ENCODE measurements around the gene NRL. TPM values are rescaled to one million over a fixed set of nuclear protein-coding genes. Genes with fewer than 3 reads are reported as not detected.

The NRL gene
- polyA plus RNA-seq, 2 of the 4 experiments (the other 2 are of a cell fraction) = 0.93 to 0.97 TPM

DNA sequence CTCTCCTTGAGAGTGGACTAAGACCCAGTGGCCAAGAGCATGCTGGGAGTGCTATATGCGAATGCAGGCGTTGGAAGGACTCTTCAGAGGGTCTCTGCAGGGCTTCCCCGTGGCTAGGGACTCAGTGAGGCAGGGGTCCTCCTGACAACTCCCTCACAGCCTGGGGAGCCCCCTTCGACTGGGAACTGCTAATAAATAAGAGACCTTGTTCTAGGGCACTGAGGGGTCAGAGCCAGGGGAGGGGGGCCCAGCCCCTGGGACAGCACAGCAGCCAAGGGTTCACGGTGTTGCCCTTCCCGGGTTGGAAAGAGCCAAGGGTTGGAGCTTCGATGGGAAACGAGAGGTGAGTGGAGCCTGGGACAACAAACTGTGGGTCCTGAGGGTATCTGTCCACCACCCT lies 49.3 kb downstream of the NRL start:
- DNase-seq (ENCODE audit: low read depth in 1 of 2, low spot score in 1 of 2) (no peak), ATAC-seq (no peak), FAIRE-seq (no peak)
- Histone ChIP-seq H3K9me3 (no peaks in the 10 kb centered on the region), H3K4me1 (no peaks in the 10 kb centered on the region), H3K4me3 (no peak overlapping the region), H3K27ac (no peak overlapping the region), H3K4me2 (no peak overlapping the region)
- POLR2A ChIA-PET = no interaction called here
- no peak for TF ChIP-seq NPAS2 (CRISPR knock-in tag; IDR thresholded peaks at IDR 0.05; ENCODE audit: borderline replicate concordance)
- no peak for TF ChIP-seq KDM1A (IDR thresholded peaks at IDR 0.05; ENCODE audit: low read depth)
- no peak for TF ChIP-seq MAZ (IDR thresholded peaks at IDR 0.05; ENCODE audit: borderline replicate concordance, low read depth, low read length)
- no peak for TF ChIP-seq SMC3 (IDR thresholded peaks at IDR 0.05)
- TF ChIP-seq TP53 (CRISPR knock-in tag; IDR thresholded peaks at IDR 0.05) = no peak
- TF ChIP-seq NR3C1 (IDR thresholded peaks at IDR 0.05) = no peak
- TF ChIP-seq MYC (IDR thresholded peaks at IDR 0.05; ENCODE audit: borderline replicate concordance, low read length) = no peak
- no peak for TF ChIP-seq CHD2 (IDR thresholded peaks at IDR 0.05; ENCODE audit: low read length, partially characterized antibody)
- TF ChIP-seq FOSL2 (IDR thresholded peaks at IDR 0.05) = no peak
- no peak for TF ChIP-seq FOSL2 (CRISPR knock-in tag; IDR thresholded peaks at IDR 0.05)
- TF ChIP-seq KDM5A (IDR thresholded peaks at IDR 0.05) = no peak
- no peak for TF ChIP-seq HEYL (CRISPR knock-in tag; IDR thresholded peaks at IDR 0.05)
- TF ChIP-seq RCOR1 (IDR thresholded peaks at IDR 0.05; ENCODE audit: low read depth, low read length) = no peak
- TF ChIP-seq, protein P1, sequence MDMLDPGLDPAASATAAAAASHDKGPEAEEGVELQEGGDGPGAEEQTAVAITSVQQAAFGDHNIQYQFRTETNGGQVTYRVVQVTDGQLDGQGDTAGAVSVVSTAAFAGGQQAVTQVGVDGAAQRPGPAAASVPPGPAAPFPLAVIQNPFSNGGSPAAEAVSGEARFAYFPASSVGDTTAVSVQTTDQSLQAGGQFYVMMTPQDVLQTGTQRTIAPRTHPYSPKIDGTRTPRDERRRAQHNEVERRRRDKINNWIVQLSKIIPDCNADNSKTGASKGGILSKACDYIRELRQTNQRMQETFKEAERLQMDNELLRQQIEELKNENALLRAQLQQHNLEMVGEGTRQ (IDR thresholded peaks at IDR 0.05) = no peak
- TF ChIP-seq, protein P2, sequence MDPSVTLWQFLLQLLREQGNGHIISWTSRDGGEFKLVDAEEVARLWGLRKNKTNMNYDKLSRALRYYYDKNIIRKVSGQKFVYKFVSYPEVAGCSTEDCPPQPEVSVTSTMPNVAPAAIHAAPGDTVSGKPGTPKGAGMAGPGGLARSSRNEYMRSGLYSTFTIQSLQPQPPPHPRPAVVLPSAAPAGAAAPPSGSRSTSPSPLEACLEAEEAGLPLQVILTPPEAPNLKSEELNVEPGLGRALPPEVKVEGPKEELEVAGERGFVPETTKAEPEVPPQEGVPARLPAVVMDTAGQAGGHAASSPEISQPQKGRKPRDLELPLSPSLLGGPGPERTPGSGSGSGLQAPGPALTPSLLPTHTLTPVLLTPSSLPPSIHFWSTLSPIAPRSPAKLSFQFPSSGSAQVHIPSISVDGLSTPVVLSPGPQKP (IDR thresholded peaks at IDR 0.05; ENCODE audit: low read depth, low read length) = no peak
- TF ChIP-seq RFX5 (IDR thresholded peaks at IDR 0.05) = no peak
- no peak for TF ChIP-seq CBX2 (IDR thresholded peaks at IDR 0.05; ENCODE audit: borderline replicate concordance, low read depth)
- TF ChIP-seq, protein P3, sequence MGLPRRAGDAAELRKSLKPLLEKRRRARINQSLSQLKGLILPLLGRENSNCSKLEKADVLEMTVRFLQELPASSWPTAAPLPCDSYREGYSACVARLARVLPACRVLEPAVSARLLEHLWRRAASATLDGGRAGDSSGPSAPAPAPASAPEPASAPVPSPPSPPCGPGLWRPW (IDR thresholded peaks at IDR 0.05) = no peak
- TF ChIP-seq, protein P4, sequence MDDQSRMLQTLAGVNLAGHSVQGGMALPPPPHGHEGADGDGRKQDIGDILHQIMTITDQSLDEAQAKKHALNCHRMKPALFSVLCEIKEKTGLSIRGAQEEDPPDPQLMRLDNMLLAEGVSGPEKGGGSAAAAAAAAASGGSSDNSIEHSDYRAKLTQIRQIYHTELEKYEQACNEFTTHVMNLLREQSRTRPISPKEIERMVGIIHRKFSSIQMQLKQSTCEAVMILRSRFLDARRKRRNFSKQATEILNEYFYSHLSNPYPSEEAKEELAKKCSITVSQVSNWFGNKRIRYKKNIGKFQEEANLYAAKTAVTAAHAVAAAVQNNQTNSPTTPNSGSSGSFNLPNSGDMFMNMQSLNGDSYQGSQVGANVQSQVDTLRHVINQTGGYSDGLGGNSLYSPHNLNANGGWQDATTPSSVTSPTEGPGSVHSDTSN (IDR thresholded peaks at IDR 0.05) = no peak
- 26% methylated on average over 8 of the region's 8 CpGs for WGBS (ENCODE audit: missing lambda C conversion rate)
- CTCF ChIA-PET = interaction anchor here (1.0 to 15.8 kb wide), 4 partner anchors 28 to 135 kb away, joined by 3 to 405 read pairs (median 124); partner anchors contain the start of gene PCK2

DNA sequence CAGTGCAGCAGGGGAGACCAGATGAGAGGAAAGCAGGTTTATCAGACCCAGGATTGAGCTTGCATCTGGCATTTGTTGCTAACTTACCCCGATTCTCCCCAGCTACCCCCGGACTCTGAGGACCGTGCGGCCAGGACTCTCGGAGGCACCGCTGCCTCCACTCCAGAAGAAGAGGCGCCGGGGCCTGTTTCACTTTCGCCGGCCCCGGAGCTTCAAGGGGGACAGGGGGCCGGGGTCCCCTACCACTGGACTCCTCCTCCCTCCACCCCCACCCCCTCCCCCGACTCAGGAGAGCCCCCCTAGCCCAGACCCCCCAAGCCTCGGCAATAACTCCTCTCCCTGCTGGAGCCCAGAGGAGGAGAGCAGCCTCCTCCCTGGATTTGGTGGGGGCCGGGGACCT lies 49.9 kb downstream of the NRL start:
- no peak overlapping the region for H3K4me3 ChIP-seq
- H3K27ac ChIP-seq = no peak overlapping the region
- H3K9me3 ChIP-seq = no peaks in the 10 kb centered on the region
- 74% methylated on average over 8 of the region's 15 CpGs for WGBS (ENCODE audit: missing lambda C conversion rate)
- ATAC-seq = no peak
- DNase-seq (ENCODE audit: low read depth in 1 of 2, low spot score in 1 of 2) = no peak
- ChIA-PET CTCF (interaction anchor here (1.0 to 15.8 kb wide), 4 partner anchors 29 to 134 kb away, joined by 3 to 405 read pairs (median 124); partner anchors contain the start of gene PCK2), POLR2A (no interaction called here)
- H3K4me1 ChIP-seq = no peaks in the 10 kb centered on the region
- FAIRE-seq = no peak
- no peak overlapping the region for H3K4me2 ChIP-seq
- TF ChIP-seq MAFK (IDR thresholded peaks at IDR 0.05; ENCODE audit: partially characterized antibody) (no peak), EHF (CRISPR knock-in tag; IDR thresholded peaks at IDR 0.05) (no peak), RARB (CRISPR knock-in tag; IDR thresholded peaks at IDR 0.05) (no peak), POLR2AphosphoS2 (conservative IDR thresholded peaks at IDR 0.05; ENCODE audit: low read length) (no peak), HEYL (CRISPR knock-in tag; IDR thresholded peaks at IDR 0.05) (no peak), GATA3 (IDR thresholded peaks at IDR 0.05; ENCODE audit: borderline replicate concordance) (no peak), NFE2L2 (conservative IDR thresholded peaks at IDR 0.05; ENCODE audit: low read length) (no peak), CHD4 (IDR thresholded peaks at IDR 0.05; ENCODE audit: borderline replicate concordance) (no peak), HOXB5 (CRISPR knock-in tag; IDR thresholded peaks at IDR 0.05) (no peak)
- TF ChIP-seq, protein P3 (IDR thresholded peaks at IDR 0.05) = no peak
- TF ChIP-seq, protein P5, sequence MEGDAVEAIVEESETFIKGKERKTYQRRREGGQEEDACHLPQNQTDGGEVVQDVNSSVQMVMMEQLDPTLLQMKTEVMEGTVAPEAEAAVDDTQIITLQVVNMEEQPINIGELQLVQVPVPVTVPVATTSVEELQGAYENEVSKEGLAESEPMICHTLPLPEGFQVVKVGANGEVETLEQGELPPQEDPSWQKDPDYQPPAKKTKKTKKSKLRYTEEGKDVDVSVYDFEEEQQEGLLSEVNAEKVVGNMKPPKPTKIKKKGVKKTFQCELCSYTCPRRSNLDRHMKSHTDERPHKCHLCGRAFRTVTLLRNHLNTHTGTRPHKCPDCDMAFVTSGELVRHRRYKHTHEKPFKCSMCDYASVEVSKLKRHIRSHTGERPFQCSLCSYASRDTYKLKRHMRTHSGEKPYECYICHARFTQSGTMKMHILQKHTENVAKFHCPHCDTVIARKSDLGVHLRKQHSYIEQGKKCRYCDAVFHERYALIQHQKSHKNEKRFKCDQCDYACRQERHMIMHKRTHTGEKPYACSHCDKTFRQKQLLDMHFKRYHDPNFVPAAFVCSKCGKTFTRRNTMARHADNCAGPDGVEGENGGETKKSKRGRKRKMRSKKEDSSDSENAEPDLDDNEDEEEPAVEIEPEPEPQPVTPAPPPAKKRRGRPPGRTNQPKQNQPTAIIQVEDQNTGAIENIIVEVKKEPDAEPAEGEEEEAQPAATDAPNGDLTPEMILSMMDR (IDR thresholded peaks at IDR 0.05) = no peak
- TF ChIP-seq, protein P4 (IDR thresholded peaks at IDR 0.05) = no peak
